Stimulated activated effector memory CD8-positive, alpha-beta T cell treated with anti-CD3 and anti-CD28 coated beads, Interleukin-12 subunit alpha, Interleukin-12 subunit beta, amount 100 ng/mL, for 72 hours (primary cell): ENCODE results near the gene GRIA2.

Experiments used
- ATAC-seq: fragments of 150-1000 bp; cut with Tn5 transposase; 2 replicates; pipeline ENCODE4 v1.10.0; 2021
- DNase-seq, 2 donors: peaks; one replicate each; pipeline ENCODE4 v3.0.0; 2021 to 2022; ENCODE audit warnings: low spot score in 2 of 2
- H3K27ac Mint-ChIP-seq: one replicate; pipeline ENCODE4 v1.8.0; 2022; ENCODE audit warnings: mild to moderate bottlenecking, mixed read lengths
- H3K36me3 Mint-ChIP-seq: one replicate; pipeline ENCODE4 v1.8.0; 2022; ENCODE audit warnings: mild to moderate bottlenecking, mixed read lengths
- H3K4me1 Mint-ChIP-seq: one replicate; pipeline ENCODE4 v1.8.0; 2022; ENCODE audit warnings: mixed read lengths
- H3K4me3 Mint-ChIP-seq: one replicate; pipeline ENCODE4 v1.8.0; 2022; ENCODE audit warnings: mild to moderate bottlenecking, mixed read lengths
- H3K9me3 Mint-ChIP-seq: one replicate; pipeline ENCODE4 v1.8.0; 2022; ENCODE audit warnings: mixed read lengths

Gene GRIA2

DNA sequence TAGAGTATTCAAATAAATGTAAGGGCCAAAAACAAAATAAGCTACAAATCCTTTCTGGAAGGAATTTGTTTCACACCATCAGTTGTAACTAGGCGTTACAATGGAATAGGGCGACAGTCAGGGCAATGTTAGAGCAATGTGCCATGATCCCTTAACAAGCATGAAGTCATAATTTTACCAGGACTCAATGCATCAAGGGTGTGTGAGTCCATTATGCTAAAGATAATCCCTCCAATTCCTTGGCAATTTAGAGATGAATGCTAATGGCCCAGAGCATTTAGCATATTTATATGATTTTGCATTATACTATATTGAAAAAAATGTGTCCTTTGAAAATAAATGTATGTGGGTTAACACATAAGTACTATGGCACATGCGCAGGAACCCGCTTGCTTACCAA lies 73.1 kb downstream of the GRIA2 start:
- H3K4me3 Mint-ChIP-seq, result no peak overlapping the region
- no peaks in the 10 kb centered on the region for H3K36me3 Mint-ChIP-seq
- DNase-seq (no peak), ATAC-seq (no peak)
- H3K9me3 Mint-ChIP-seq, result peaks cover 18% of the 10 kb centered on the region
- H3K4me1 Mint-ChIP-seq, result no peaks in the 10 kb centered on the region
- no peak overlapping the region for H3K27ac Mint-ChIP-seq

- H3K4me3 Mint-ChIP-seq, result no peak overlapping the region
- H3K36me3 Mint-ChIP-seq, result no peaks in the 10 kb centered on the region
- H3K4me1 Mint-ChIP-seq, result no peaks in the 10 kb centered on the region
- ATAC-seq (no peak), DNase-seq (no peak)
- peaks cover 23% of the 10 kb centered on the region for H3K9me3 Mint-ChIP-seq
- H3K27ac Mint-ChIP-seq, result no peak overlapping the region
These were observed 74.0 kb downstream of the GRIA2 start for GRCh38 chr4:157294575-157294974.

DNA sequence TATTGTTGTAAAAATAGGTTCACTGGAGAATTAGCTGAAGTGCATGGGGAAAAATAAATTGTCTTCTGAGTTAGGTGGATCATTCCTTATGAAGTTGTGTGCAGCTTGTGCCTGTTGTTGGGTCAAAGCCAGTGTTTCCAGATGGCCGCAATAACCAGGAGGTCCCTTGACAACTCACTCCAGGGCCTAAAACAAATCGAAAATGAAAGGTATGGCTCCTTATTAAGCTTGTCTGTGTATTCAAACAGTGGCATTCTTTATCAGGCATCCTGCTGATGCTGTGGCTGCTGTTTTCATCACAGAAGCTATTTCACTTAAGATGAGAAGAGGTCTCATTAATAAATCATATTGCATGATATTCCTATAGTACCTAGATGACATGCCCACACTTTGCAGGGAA lies 80.2 kb downstream of the GRIA2 start:
- DNase-seq (no peak), ATAC-seq (no peak)
- H3K4me1 Mint-ChIP-seq, result no peaks in the 10 kb centered on the region
- no peak overlapping the region for H3K27ac Mint-ChIP-seq
- no peaks in the 10 kb centered on the region for H3K36me3 Mint-ChIP-seq
- peaks cover 33% of the 10 kb centered on the region for H3K9me3 Mint-ChIP-seq
- no peak overlapping the region for H3K4me3 Mint-ChIP-seq

GRCh38 chr4:157303471-157303960 lies 83.0 kb downstream of the GRIA2 start:
- peaks cover 26% of the 10 kb centered on the region for H3K9me3 Mint-ChIP-seq
- no peak overlapping the region for H3K4me3 Mint-ChIP-seq
- H3K36me3 Mint-ChIP-seq, result no peaks in the 10 kb centered on the region
- no peak overlapping the region for H3K27ac Mint-ChIP-seq
- ATAC-seq (no peak), DNase-seq (no peak)
- no peaks in the 10 kb centered on the region for H3K4me1 Mint-ChIP-seq

DNA sequence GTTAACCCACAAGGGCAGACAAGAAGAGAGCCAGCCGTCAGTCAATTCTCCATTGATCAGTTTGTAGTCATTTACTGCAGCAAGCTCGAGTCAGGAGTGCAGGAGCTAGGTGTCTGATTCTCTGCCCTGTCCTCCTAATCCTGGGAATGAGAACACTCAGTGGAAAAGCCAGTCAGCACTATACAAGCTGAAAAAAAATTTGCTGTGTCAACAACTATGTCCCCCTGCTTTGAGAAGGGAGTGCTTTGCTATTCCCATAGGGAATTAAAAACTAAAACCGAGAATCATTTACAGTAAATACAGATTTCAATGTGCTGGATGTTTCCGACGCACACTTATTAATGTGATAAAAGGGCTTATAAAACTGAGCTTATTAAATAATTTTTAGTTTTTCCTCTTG lies 84.2 kb downstream of the GRIA2 start:
- ATAC-seq (no peak), DNase-seq (no peak)
- Mint-ChIP-seq H3K36me3 (no peaks in the 10 kb centered on the region), H3K4me3 (no peak overlapping the region), H3K9me3 (peaks cover 23% of the 10 kb centered on the region), H3K27ac (no peak overlapping the region), H3K4me1 (no peaks in the 10 kb centered on the region)

GRCh38 chr4:157312702-157313101 lies 92.2 kb downstream of the GRIA2 start:
- no peak for DNase-seq
- no peak overlapping the region for H3K4me3 Mint-ChIP-seq
- H3K27ac Mint-ChIP-seq, result no peak overlapping the region
- peaks cover 10% of the 10 kb centered on the region for H3K9me3 Mint-ChIP-seq
- no peak for ATAC-seq
- no peaks in the 10 kb centered on the region for H3K36me3 Mint-ChIP-seq
- no peaks in the 10 kb centered on the region for H3K4me1 Mint-ChIP-seq

- DNase-seq, result no peak
- no peaks in the 10 kb centered on the region for H3K36me3 Mint-ChIP-seq
These were observed 94.4 kb downstream of the GRIA2 start for GRCh38 chr4:157314906-157315305.

DNA sequence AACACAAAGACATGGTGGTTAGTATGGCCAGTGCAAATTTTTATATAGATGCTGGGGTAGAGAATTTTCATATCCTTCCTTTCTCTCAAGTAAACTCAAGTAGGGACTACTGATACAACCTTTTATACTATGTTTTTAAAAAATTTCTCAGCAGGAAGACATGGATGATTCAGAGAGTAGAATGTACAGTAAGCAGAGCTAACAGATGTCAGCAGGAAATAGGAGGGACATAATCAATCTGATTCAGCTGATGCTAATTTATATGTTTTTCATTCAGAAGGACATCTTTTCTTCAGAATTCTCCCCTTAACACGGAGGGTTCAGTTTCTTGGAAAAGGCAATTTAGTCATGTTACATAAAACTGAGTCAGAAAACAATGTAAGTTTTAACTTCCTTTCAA lies 95.4 kb downstream of the GRIA2 start:
- no peaks in the 10 kb centered on the region for H3K36me3 Mint-ChIP-seq
- no peak for DNase-seq
- H3K4me1 Mint-ChIP-seq, result no peaks in the 10 kb centered on the region
- peaks cover 6% of the 10 kb centered on the region for H3K9me3 Mint-ChIP-seq
- H3K4me3 Mint-ChIP-seq, result no peak overlapping the region
- no peak for ATAC-seq
- no peak overlapping the region for H3K27ac Mint-ChIP-seq

More at GRCh38 chr4:157314906-157315305, 94.4 kb downstream of the GRIA2 start:
- Mint-ChIP-seq H3K4me3 (no peak overlapping the region), H3K9me3 (peaks cover 6% of the 10 kb centered on the region), H3K27ac (no peak overlapping the region), H3K4me1 (no peaks in the 10 kb centered on the region)
- ATAC-seq, result no peak

- no peaks in the 10 kb centered on the region for H3K36me3 Mint-ChIP-seq
- no peak overlapping the region for H3K4me3 Mint-ChIP-seq
- DNase-seq (no peak), ATAC-seq (no peak)
- peaks cover 14% of the 10 kb centered on the region for H3K9me3 Mint-ChIP-seq
- no peak overlapping the region for H3K27ac Mint-ChIP-seq
- no peaks in the 10 kb centered on the region for H3K4me1 Mint-ChIP-seq
These were observed 99.6 kb downstream of the GRIA2 start for GRCh38 chr4:157320092-157320491.

- Mint-ChIP-seq H3K36me3 (no peaks in the 10 kb centered on the region), H3K4me3 (no peak overlapping the region), H3K9me3 (peaks cover 22% of the 10 kb centered on the region), H3K27ac (no peak overlapping the region), H3K4me1 (no peaks in the 10 kb centered on the region)
- no peak for ATAC-seq
- no peak for DNase-seq
These were observed 107.1 kb downstream of the GRIA2 start for GRCh38 chr4:157327666-157328065.

DNA sequence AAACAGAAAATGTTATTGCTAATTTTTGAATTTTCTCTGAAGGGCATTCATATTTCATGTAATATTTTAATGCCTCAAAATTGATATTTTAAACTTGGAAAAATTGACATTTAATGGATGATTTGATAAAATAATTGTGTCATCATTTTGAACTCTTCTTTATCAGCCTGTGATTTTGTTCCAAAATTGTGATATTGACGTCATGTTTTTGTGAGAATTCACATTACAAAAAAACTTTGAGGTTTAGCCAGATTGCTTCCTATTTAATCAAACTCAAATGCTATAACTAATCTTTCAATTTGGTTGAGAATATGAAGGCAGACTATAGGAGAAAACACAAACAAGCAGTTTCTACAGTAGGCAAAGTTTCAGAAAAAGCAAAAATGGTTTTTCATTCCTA lies 137.4 kb downstream of the GRIA2 start:
- H3K36me3 Mint-ChIP-seq, result no peaks in the 10 kb centered on the region
- peaks cover 7% of the 10 kb centered on the region for H3K9me3 Mint-ChIP-seq
- no peak overlapping the region for H3K27ac Mint-ChIP-seq
- no peak for DNase-seq
- ATAC-seq, result no peak
- no peak overlapping the region for H3K4me3 Mint-ChIP-seq
- H3K4me1 Mint-ChIP-seq, result no peaks in the 10 kb centered on the region

GRCh38 chr4:157358439-157358838 lies 137.9 kb downstream of the GRIA2 start:
- no peak for ATAC-seq
- no peak for DNase-seq
- Mint-ChIP-seq H3K4me1 (no peaks in the 10 kb centered on the region), H3K9me3 (peaks cover 7% of the 10 kb centered on the region), H3K36me3 (no peaks in the 10 kb centered on the region), H3K27ac (no peak overlapping the region), H3K4me3 (no peak overlapping the region)

GRCh38 chr4:157358851-157359250 lies 138.3 kb downstream of the GRIA2 start:
- H3K4me3 Mint-ChIP-seq, result no peak overlapping the region
- DNase-seq (no peak), ATAC-seq (no peak)
- H3K9me3 Mint-ChIP-seq, result peaks cover 7% of the 10 kb centered on the region
- H3K27ac Mint-ChIP-seq, result no peak overlapping the region
- no peaks in the 10 kb centered on the region for H3K36me3 Mint-ChIP-seq
- no peaks in the 10 kb centered on the region for H3K4me1 Mint-ChIP-seq

GRCh38 chr4:157363360-157363759 lies 142.8 kb downstream of the GRIA2 start:
- Mint-ChIP-seq H3K4me3 (no peak overlapping the region), H3K36me3 (no peaks in the 10 kb centered on the region), H3K9me3 (peaks cover 10% of the 10 kb centered on the region), H3K27ac (no peak overlapping the region), H3K4me1 (no peaks in the 10 kb centered on the region)
- DNase-seq (no peak), ATAC-seq (no peak)

GRCh38 chr4:157372154-157372553 lies 151.6 kb downstream of the GRIA2 start:
- Mint-ChIP-seq H3K9me3 (peaks cover 24% of the 10 kb centered on the region), H3K4me1 (no peaks in the 10 kb centered on the region), H3K4me3 (no peak overlapping the region), H3K27ac (no peak overlapping the region), H3K36me3 (no peaks in the 10 kb centered on the region)
- DNase-seq (no peak), ATAC-seq (no peak)

- no peak for ATAC-seq
- DNase-seq, result no peak
- H3K9me3 Mint-ChIP-seq, result peaks cover 27% of the 10 kb centered on the region
- no peaks in the 10 kb centered on the region for H3K4me1 Mint-ChIP-seq
- H3K27ac Mint-ChIP-seq, result no peak overlapping the region
- H3K36me3 Mint-ChIP-seq, result no peaks in the 10 kb centered on the region
- H3K4me3 Mint-ChIP-seq, result no peak overlapping the region
These were observed 152.0 kb downstream of the GRIA2 start for GRCh38 chr4:157372567-157372966.

DNA sequence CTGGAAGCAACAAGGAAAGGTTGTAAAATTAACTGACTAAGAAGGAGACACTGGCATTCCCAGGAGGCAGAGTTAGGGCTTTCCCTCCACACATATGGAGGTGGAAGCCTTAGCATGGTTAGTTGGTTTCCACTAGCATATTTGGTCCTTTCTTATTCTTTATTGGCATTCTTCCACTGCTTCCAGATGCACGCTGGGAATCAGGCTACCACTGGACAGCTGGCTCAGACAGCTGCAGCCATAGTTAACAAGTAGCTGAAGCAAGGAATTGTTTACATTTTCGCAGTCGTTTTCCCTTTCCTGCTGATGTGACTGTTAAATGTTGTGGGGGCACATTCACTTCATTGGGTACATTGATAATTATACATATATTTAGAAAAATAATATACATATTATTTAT lies 169.2 kb downstream of the GRIA2 start:
- Mint-ChIP-seq H3K4me1 (no peaks in the 10 kb centered on the region), H3K9me3 (peaks cover 14% of the 10 kb centered on the region), H3K36me3 (no peaks in the 10 kb centered on the region), H3K27ac (no peak overlapping the region), H3K4me3 (no peak overlapping the region)
- no peak for ATAC-seq
- DNase-seq, result no peak
